WERI-Rb-1 (cell line): ENCODE data around the gene HDAC4.

Experiments used
- DNase-seq: peaks from one replicate; pipeline ENCODE4 v3.0.0-alpha.2; 2020
- H3K27ac ChIP-seq: fragments of 250-450 bp; sonication (Bioruptor Pico); 2 replicates; pipeline ENCODE4 v1.5.1; 2020; ENCODE audit warnings: mild to moderate bottlenecking, moderate library complexity
- H3K27me3 ChIP-seq: fragments of 250-450 bp; sonication (Bioruptor Pico); 2 replicates; pipeline ENCODE4 v1.5.1; 2021; ENCODE audit warnings: mild to moderate bottlenecking, low read depth, moderate library complexity; ENCODE audit not compliant: insufficient read depth, severe bottlenecking
- H3K36me3 ChIP-seq: fragments of 250-450 bp; sonication (Bioruptor Pico); 2 replicates; pipeline ENCODE4 v1.5.1; 2020; ENCODE audit warnings: mild to moderate bottlenecking, moderate library complexity
- H3K4me3 ChIP-seq: 2 replicates; pipeline ENCODE4 v1.5.1; 2011; ENCODE audit warnings: low read depth, mild to moderate bottlenecking, control low read depth, low read length
- H3K9me3 ChIP-seq: fragments of 250-450 bp; sonication (Bioruptor Pico); 2 replicates; pipeline ENCODE4 v1.5.1; 2021; ENCODE audit warnings: mild to moderate bottlenecking, moderate library complexity; ENCODE audit not compliant: severe bottlenecking
- TF ChIP-seq, protein P1 (sequence below): IDR thresholded peaks from 2 replicates; pipeline ENCODE4 v1.5.1; 2011; ENCODE audit warnings: low read depth, mild to moderate bottlenecking, control low read depth, inconsistent platforms, low read length

HDAC4 gene

GRCh38 chr2:239096676-239097427, 304.0 kb downstream of the HDAC4 start:
- no peaks in the 10 kb centered on the region for H3K27me3 ChIP-seq
- no peaks in the 10 kb centered on the region for H3K36me3 ChIP-seq
- no peak overlapping the region for H3K4me3 ChIP-seq
- H3K27ac ChIP-seq: no peak overlapping the region
- no peak for DNase-seq
- TF ChIP-seq, protein P1, sequence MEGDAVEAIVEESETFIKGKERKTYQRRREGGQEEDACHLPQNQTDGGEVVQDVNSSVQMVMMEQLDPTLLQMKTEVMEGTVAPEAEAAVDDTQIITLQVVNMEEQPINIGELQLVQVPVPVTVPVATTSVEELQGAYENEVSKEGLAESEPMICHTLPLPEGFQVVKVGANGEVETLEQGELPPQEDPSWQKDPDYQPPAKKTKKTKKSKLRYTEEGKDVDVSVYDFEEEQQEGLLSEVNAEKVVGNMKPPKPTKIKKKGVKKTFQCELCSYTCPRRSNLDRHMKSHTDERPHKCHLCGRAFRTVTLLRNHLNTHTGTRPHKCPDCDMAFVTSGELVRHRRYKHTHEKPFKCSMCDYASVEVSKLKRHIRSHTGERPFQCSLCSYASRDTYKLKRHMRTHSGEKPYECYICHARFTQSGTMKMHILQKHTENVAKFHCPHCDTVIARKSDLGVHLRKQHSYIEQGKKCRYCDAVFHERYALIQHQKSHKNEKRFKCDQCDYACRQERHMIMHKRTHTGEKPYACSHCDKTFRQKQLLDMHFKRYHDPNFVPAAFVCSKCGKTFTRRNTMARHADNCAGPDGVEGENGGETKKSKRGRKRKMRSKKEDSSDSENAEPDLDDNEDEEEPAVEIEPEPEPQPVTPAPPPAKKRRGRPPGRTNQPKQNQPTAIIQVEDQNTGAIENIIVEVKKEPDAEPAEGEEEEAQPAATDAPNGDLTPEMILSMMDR: no peak
- no peaks in the 10 kb centered on the region for H3K9me3 ChIP-seq

- TF ChIP-seq, protein P1: no peak
- DNase-seq: no peak
- no peaks in the 10 kb centered on the region for H3K27me3 ChIP-seq
- H3K27ac ChIP-seq: no peak overlapping the region
- no peak overlapping the region for H3K4me3 ChIP-seq
- H3K9me3 ChIP-seq: no peaks in the 10 kb centered on the region
- no peaks in the 10 kb centered on the region for H3K36me3 ChIP-seq
These were observed 305.2 kb downstream of the HDAC4 start for GRCh38 chr2:239095460-239096081.

DNA sequence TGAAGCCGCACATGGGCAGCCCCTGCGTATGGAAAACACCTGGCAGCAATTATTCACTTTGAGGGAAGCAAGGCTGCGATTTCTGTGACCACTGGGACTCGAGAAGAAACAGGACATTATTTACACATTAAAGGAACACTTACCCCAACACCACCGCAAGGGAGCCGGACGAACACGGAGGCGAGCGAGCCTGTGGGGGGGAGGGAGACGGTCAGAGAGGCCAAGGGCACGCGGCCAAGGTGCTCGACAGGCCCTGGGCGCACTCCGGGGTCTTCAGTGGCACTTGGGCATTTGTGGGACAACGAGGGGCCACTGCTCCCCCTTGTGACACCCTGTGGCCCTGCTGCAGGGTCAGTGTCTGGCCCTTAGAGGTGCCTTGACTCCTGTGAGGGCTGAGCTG, 306.0 kb downstream of the HDAC4 start:
- no peaks in the 10 kb centered on the region for H3K36me3 ChIP-seq
- H3K27ac ChIP-seq: no peak overlapping the region
- no peaks in the 10 kb centered on the region for H3K27me3 ChIP-seq
- no peaks in the 10 kb centered on the region for H3K9me3 ChIP-seq
- no peak for DNase-seq
- TF ChIP-seq, protein P1: no peak
- no peak overlapping the region for H3K4me3 ChIP-seq

DNA sequence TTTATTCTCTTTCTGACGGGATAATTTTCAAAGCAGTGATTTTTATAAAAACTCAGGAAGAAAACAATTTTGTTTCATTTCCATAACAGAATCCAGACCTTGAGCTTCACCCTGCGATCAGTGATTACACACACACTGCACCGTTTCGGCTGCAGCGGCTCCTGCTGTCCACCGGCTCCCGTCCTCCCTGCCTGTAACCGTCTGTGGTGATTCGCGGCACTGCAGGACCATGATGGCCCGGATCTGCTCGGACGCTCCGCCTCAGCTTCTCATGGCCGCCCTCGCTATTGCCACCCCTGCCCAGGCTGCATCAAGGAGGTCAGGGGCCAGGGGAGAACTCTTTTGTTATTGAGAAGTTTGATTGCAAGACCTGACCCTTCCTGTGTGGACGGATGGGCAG, 306.9 kb downstream of the HDAC4 start:
- H3K4me3 ChIP-seq: no peak overlapping the region
- H3K36me3 ChIP-seq: no peaks in the 10 kb centered on the region
- DNase-seq: no peak
- H3K27ac ChIP-seq: no peak overlapping the region
- TF ChIP-seq, protein P1: no peak
- H3K27me3 ChIP-seq: no peaks in the 10 kb centered on the region
- no peaks in the 10 kb centered on the region for H3K9me3 ChIP-seq

DNA sequence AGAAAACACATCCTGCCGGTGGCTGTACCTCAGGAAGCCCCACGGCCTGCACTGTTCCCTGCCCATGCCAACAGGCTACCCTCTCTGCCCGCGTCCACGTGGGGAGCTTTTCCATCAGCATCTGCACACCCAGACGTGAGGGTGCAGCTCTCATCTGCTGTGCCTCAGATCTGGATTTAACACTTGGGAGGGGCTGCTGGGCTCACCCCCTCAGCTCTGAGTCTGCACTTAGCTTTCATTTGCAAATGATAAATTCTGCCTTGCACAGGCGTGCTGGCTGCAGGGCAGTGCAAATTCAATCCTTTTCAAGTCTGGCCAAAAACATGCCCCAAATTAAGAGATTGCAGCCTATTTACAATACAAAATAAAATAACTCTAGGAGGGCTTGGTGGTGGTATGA, 307.3 kb downstream of the HDAC4 start:
- Histone ChIP-seq H3K27me3 (no peaks in the 10 kb centered on the region), H3K9me3 (no peaks in the 10 kb centered on the region), H3K27ac (no peak overlapping the region), H3K36me3 (no peaks in the 10 kb centered on the region), H3K4me3 (no peak overlapping the region)
- TF ChIP-seq, protein P1: no peak
- DNase-seq: no peak
